ENCODE measurements around the gene FAR2. TPM values are rescaled to one million over a fixed set of nuclear protein-coding genes. Genes with fewer than 3 reads are reported as not detected.

Gene FAR2
- total RNA-seq (2021; fragmentation: NEBNext Ultra II Directional; extraction: Animal tissue kit (Norgen Biotek cat#: 25700)) = 10 to 100 TPM in 3 of 6 experiments, 1 to 10 TPM in 1, under 1 TPM in 2; 0.17 to 14.0 (median 8.5) TPM
- long read RNA-seq, partial matches to known transcripts = 0 of 3 reads
- long read RNA-seq, other reads (novel, unspliced or antisense) = 3 of 3 reads

- peaks cover 8% of the 10 kb centered on the region; the same call in 1 of the 2 replicates for H3K9me3 Mint-ChIP-seq
- peaks cover 10% of the 10 kb centered on the region for H3K27me3 Mint-ChIP-seq (ENCODE audit: insufficient read depth)
- no peak for TF ChIP-seq CTCF (IDR thresholded peaks at IDR 0.05)
- H3K4me3 Mint-ChIP-seq = peak within 1 kb of the TSS; percentile 86
- peak within 1 kb of the TSS; percentile 79; the same call in 1 of the 2 replicates for H3K27ac Mint-ChIP-seq
- no peak for DNase-seq
- H3K36me3 Mint-ChIP-seq (ENCODE audit: low read depth) = no peaks in the 10 kb centered on the region
- peaks cover 12% of the 10 kb centered on the region for H3K4me1 Mint-ChIP-seq (ENCODE audit: low read depth)
Measured at GRCh38 chr12:29148911-29149690, at the start of gene FAR2. Gene FAR2 (plus strand): TSS chr12:29149278. CDS start chr12:29270450, 121,172 bp downstream.

GRCh38 chr12:29102741-29103140 is 46.3 kb upstream of the FAR2 start:
- no peak for DNase-seq
- peaks cover 34% of the 10 kb centered on the region for H3K9me3 Mint-ChIP-seq
- no peaks in the 10 kb centered on the region; the same call in 1 of the 2 replicates for H3K27me3 Mint-ChIP-seq (ENCODE audit: insufficient read depth)
- H3K36me3 Mint-ChIP-seq (ENCODE audit: low read depth) = peaks cover 7% of the 10 kb centered on the region; the same call in 1 of the 2 replicates
- TF ChIP-seq CTCF (IDR thresholded peaks at IDR 0.05) = no peak
- no peak overlapping the region; the same call in 1 of the 2 replicates for H3K4me3 Mint-ChIP-seq
- peaks cover 6% of the 10 kb centered on the region; the same call in 1 of the 2 replicates for H3K4me1 Mint-ChIP-seq (ENCODE audit: low read depth)
- H3K27ac Mint-ChIP-seq = no peak overlapping the region

GRCh38 chr12:29103539-29103974 is 45.5 kb upstream of the FAR2 start:
- no peak overlapping the region for H3K27ac Mint-ChIP-seq
- H3K27me3 Mint-ChIP-seq (ENCODE audit: insufficient read depth) = no peaks in the 10 kb centered on the region; the same call in 1 of the 2 replicates
- H3K4me3 Mint-ChIP-seq = peak overlapping the region; percentile 69; the same call in 1 of the 2 replicates
- peaks cover 7% of the 10 kb centered on the region; the same call in 1 of the 2 replicates for H3K36me3 Mint-ChIP-seq (ENCODE audit: low read depth)
- peaks cover 32% of the 10 kb centered on the region for H3K9me3 Mint-ChIP-seq
- no peak for DNase-seq
- peaks cover 6% of the 10 kb centered on the region; the same call in 1 of the 2 replicates for H3K4me1 Mint-ChIP-seq (ENCODE audit: low read depth)
- TF ChIP-seq CTCF (IDR thresholded peaks at IDR 0.05) = no peak

GRCh38 chr12:29104516-29104915 is 44.6 kb upstream of the FAR2 start:
- Mint-ChIP-seq H3K9me3 (peaks cover 29% of the 10 kb centered on the region), H3K27me3 (ENCODE audit: insufficient read depth) (no peaks in the 10 kb centered on the region; the same call in 1 of the 2 replicates), H3K36me3 (ENCODE audit: low read depth) (peaks cover 4% of the 10 kb centered on the region; the same call in 1 of the 2 replicates), H3K27ac (no peak overlapping the region), H3K4me3 (no peak overlapping the region), H3K4me1 (ENCODE audit: low read depth) (peaks cover 6% of the 10 kb centered on the region; the same call in 1 of the 2 replicates)
- TF ChIP-seq CTCF (IDR thresholded peaks at IDR 0.05) = no peak
- no peak for DNase-seq

- H3K27me3 Mint-ChIP-seq (ENCODE audit: insufficient read depth) = no peaks in the 10 kb centered on the region; the same call in none of the 2 replicates
- no peak overlapping the region for H3K27ac Mint-ChIP-seq
- H3K4me3 Mint-ChIP-seq = no peak overlapping the region
- no peak for DNase-seq
- H3K9me3 Mint-ChIP-seq = peaks cover 51% of the 10 kb centered on the region
- no peak for TF ChIP-seq CTCF (IDR thresholded peaks at IDR 0.05)
- H3K36me3 Mint-ChIP-seq (ENCODE audit: low read depth) = no peaks in the 10 kb centered on the region; the same call in 1 of the 2 replicates
- H3K4me1 Mint-ChIP-seq (ENCODE audit: low read depth) = peaks cover 12% of the 10 kb centered on the region; the same call in 1 of the 2 replicates
Measured at GRCh38 chr12:29110506-29111442, 38.3 kb upstream of the FAR2 start.

All from HFFc6 (cell line).